ENCODE measurements around the gene EEFSEC. TPM values are rescaled to one million over a fixed set of nuclear protein-coding genes. Genes with fewer than 3 reads are reported as not detected.

EEFSEC gene
- total RNA-seq, 1 donor = 5.1 TPM

- no peak overlapping the region for H3K4me3 ChIP-seq (ENCODE audit: insufficient read depth, low read length)
- no peaks in the 10 kb centered on the region for H3K79me2 ChIP-seq (ENCODE audit: insufficient read depth, low read length)
- no peak for TF ChIP-seq CTCF (IDR thresholded peaks at IDR 0.05; ENCODE audit: extremely low read depth, low read depth, low read length)
- no peaks in the 10 kb centered on the region for H3K36me3 ChIP-seq (ENCODE audit: insufficient read depth, low read length)
- no peaks in the 10 kb centered on the region for H3K27me3 ChIP-seq (ENCODE audit: insufficient read depth, low read length)
- no peaks in the 10 kb centered on the region for H3K9me3 ChIP-seq (ENCODE audit: low read depth, low read length)
- H3K27ac ChIP-seq (ENCODE audit: low read depth, low read length) = no peak overlapping the region
- no peaks in the 10 kb centered on the region for H3K4me1 ChIP-seq (ENCODE audit: insufficient read depth, low read length)
- no peak overlapping the region for H3K4me2 ChIP-seq (ENCODE audit: insufficient read depth, low read length)
- no peak overlapping the region for H2AFZ ChIP-seq (ENCODE audit: low read length)
- H4K20me1 ChIP-seq (ENCODE audit: insufficient read depth, low read length) = peaks cover 7% of the 10 kb centered on the region
- DNase-seq (ENCODE audit: insufficient read length, low spot score, missing footprints) = peak; percentile 63
These were observed 216.8 kb downstream of the EEFSEC start for GRCh38 chr3:128369881-128370642.

- Histone ChIP-seq H3K4me3 (ENCODE audit: insufficient read depth, low read length) (no peak overlapping the region), H3K4me1 (ENCODE audit: insufficient read depth, low read length) (no peaks in the 10 kb centered on the region), H3K9me3 (ENCODE audit: low read depth, low read length) (no peaks in the 10 kb centered on the region), H3K4me2 (ENCODE audit: insufficient read depth, low read length) (no peak overlapping the region), H4K20me1 (ENCODE audit: insufficient read depth, low read length) (peaks cover 4% of the 10 kb centered on the region), H3K27me3 (ENCODE audit: insufficient read depth, low read length) (no peaks in the 10 kb centered on the region), H3K27ac (ENCODE audit: low read depth, low read length) (no peak overlapping the region), H3K36me3 (ENCODE audit: insufficient read depth, low read length) (no peaks in the 10 kb centered on the region), H3K79me2 (ENCODE audit: insufficient read depth, low read length) (no peaks in the 10 kb centered on the region), H2AFZ (ENCODE audit: low read length) (no peak overlapping the region)
- peak; percentile 61 for DNase-seq (ENCODE audit: insufficient read length, low spot score, missing footprints)
- TF ChIP-seq CTCF (IDR thresholded peaks at IDR 0.05; ENCODE audit: extremely low read depth, low read depth, low read length) = no peak
These were observed 219.0 kb downstream of the EEFSEC start for GRCh38 chr3:128372281-128372680.

GRCh38 chr3:128372707-128373533, 219.6 kb downstream of the EEFSEC start:
- Histone ChIP-seq H3K27me3 (ENCODE audit: insufficient read depth, low read length) (no peaks in the 10 kb centered on the region), H3K27ac (ENCODE audit: low read depth, low read length) (no peak overlapping the region), H3K4me3 (ENCODE audit: insufficient read depth, low read length) (no peak overlapping the region), H2AFZ (ENCODE audit: low read length) (no peak overlapping the region), H3K4me2 (ENCODE audit: insufficient read depth, low read length) (no peak overlapping the region), H3K79me2 (ENCODE audit: insufficient read depth, low read length) (no peaks in the 10 kb centered on the region), H3K9me3 (ENCODE audit: low read depth, low read length) (no peaks in the 10 kb centered on the region), H3K4me1 (ENCODE audit: insufficient read depth, low read length) (peaks cover under 1% of the 10 kb centered on the region), H4K20me1 (ENCODE audit: insufficient read depth, low read length) (peaks cover 4% of the 10 kb centered on the region), H3K36me3 (ENCODE audit: insufficient read depth, low read length) (no peaks in the 10 kb centered on the region)
- no peak for TF ChIP-seq CTCF (IDR thresholded peaks at IDR 0.05; ENCODE audit: extremely low read depth, low read depth, low read length)
- DNase-seq (ENCODE audit: insufficient read length, low spot score, missing footprints) = peak; percentile 35
